GOT3 (cell line): ENCODE results near the gene ECPAS.
"Not testable (repeated sequence)": the region's sequence is repeated elsewhere in the genome, so short reads cannot be mapped to it uniquely, and the experiment has no call there.

Experiments
- DNase-seq: peaks from one replicate; lab custom pipeline; 2025; ENCODE audit warnings: mixed read lengths; lab: John Stamatoyannopoulos, UW

ECPAS gene, protein sequence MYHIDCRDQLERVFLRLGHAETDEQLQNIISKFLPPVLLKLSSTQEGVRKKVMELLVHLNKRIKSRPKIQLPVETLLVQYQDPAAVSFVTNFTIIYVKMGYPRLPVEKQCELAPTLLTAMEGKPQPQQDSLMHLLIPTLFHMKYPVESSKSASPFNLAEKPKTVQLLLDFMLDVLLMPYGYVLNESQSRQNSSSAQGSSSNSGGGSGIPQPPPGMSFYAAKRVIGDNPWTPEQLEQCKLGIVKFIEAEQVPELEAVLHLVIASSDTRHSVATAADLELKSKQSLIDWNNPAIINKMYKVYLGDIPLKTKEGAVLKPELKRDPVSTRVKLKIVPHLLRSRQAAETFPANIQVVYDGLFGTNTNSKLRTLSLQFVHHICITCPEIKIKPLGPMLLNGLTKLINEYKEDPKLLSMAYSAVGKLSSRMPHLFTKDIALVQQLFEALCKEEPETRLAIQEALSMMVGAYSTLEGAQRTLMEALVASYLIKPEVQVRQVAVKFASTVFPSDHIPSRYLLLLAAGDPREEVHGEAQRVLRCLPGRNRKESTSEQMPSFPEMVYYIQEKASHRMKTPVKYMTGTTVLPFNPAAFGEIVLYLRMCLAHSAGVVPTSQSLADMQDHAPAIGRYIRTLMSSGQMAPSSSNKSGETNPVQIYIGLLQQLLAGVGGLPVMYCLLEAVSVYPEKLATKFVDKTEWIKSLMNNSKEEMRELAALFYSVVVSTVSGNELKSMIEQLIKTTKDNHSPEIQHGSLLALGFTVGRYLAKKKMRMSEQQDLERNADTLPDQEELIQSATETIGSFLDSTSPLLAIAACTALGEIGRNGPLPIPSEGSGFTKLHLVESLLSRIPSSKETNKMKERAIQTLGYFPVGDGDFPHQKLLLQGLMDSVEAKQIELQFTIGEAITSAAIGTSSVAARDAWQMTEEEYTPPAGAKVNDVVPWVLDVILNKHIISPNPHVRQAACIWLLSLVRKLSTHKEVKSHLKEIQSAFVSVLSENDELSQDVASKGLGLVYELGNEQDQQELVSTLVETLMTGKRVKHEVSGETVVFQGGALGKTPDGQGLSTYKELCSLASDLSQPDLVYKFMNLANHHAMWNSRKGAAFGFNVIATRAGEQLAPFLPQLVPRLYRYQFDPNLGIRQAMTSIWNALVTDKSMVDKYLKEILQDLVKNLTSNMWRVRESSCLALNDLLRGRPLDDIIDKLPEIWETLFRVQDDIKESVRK (N-terminal part only)

DNA sequence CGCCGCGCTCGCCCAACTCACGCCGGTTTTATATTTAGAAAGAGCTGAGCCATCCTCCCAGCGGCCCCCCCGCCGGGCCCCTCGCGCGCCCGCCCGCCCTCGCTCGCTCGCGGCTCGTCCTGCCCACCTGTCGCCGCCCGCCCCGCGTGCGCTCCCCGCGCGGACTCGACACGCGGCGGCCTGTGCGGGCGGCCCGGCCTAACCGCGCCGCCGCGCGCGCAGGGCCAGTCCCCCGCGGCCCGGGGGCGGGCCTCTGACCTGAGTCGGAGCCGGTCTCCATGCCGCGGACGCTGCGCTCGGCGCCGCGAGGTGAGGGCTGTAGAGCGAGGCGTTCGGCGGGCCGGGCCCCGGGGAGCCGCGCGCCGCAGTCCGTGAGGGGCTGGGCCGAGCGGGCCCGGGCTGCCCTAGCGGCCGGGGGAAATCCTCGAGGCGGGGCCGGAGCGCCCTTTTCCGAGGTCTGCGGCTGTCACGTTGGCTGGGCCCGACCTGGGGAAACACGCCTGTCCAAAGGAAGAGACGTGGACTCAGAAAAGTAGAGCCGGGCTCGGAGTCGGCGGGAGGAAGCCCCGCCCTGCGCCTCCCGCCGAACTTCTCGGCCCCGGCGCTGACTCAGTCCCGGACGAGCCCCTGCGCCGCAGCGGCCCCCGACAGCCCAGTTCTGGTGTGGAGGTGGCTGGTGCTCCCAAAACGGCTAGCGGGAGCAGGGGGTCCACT lies at the start of gene ECPAS:
Gene ECPAS, minus strand, starts transcription at position 526 of the 714 bp plus-strand sequence. CDS start 11,465 bp downstream, outside the sequence.
- peak; percentile 27 for DNase-seq

DNA sequence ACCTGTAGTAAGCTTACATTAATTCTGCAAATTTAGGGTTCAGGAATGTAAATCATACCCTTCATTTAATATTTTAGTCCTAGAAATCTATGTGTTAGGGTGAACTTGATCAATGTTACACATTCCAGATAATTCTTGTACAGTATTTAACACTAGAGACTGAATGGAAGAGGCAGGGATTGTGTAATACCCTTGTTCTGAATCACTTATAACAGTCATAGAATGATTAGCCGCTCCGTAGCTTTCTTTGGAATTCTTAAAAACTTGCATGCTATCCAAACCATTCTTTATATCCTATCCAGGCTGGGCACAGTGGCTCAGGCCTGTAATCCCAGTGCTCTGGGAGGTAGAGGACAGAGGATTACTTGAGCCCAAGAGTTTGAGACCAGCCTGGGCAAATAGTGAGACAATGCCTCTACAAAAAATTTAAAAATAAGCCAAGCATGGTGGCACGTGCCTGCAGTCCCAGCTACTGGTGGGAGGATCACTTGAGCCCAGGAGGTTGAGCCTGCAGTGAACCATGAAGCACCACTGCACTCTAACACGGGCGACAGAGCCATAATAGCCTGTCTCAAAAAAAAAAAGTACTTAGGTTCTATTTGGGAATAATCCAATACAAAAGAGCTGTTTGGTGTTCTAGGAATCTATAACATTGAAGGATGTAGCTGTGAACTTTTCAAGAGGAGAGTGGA lies 49.1 kb upstream of the ECPAS start:
- DNase-seq = no peak

DNA sequence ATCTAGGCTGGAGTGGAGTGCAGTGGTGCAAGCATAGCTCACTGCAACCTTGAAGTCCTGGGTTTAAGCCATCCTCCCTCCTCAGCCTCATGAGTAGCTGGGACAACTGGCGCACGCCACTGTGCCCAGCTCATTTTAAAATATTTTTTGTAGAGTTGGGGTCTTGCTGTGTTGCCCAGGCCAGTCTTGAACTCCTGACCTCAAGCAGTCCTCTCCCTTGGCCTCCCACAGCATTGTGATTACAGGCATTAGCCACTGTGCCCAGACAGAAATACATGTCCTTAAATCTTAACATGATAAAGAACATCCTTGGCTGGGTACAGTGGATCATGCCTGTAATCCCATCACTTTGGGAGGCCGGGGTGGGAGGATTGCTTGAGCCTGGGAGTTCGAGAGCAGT lies 47.5 kb upstream of the ECPAS start:
- DNase-seq = no peak

DNA sequence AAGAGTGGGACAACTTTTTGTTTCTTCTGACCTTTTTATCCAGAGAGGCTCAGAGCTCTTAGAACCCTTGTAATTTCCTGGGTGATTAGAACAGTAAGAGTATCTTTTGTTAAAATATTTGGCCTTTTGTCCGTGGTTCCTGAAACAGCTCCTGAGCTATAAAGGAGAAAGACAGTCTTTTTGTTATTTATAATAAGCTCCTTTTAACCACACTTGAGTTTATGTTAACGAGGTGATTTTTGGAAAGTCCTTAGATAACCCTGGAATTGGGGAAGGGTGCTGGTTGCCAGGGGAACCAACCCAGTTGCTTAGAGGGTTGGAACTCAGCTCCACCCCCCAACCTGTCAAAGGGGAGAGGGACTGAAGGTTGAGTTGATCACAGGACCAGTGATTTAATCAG lies 45.6 kb upstream of the ECPAS start:
- DNase-seq = no peak

DNA sequence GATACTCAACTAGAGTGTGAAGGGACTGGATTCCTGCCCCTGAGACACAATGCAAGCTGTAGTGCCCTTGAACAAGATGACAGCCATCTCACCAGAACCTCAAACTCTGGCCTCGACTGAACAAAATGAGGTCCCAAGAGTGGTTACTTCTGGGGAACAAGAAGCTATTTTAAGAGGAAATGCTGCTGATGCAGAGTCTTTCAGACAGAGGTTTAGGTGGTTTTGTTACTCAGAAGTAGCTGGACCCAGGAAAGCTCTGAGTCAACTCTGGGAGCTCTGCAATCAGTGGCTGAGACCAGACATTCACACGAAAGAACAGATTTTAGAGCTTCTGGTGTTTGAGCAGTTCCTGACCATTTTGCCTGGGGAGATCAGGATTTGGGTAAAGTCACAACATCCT lies 43.2 kb upstream of the ECPAS start:
- no peak for DNase-seq

DNA sequence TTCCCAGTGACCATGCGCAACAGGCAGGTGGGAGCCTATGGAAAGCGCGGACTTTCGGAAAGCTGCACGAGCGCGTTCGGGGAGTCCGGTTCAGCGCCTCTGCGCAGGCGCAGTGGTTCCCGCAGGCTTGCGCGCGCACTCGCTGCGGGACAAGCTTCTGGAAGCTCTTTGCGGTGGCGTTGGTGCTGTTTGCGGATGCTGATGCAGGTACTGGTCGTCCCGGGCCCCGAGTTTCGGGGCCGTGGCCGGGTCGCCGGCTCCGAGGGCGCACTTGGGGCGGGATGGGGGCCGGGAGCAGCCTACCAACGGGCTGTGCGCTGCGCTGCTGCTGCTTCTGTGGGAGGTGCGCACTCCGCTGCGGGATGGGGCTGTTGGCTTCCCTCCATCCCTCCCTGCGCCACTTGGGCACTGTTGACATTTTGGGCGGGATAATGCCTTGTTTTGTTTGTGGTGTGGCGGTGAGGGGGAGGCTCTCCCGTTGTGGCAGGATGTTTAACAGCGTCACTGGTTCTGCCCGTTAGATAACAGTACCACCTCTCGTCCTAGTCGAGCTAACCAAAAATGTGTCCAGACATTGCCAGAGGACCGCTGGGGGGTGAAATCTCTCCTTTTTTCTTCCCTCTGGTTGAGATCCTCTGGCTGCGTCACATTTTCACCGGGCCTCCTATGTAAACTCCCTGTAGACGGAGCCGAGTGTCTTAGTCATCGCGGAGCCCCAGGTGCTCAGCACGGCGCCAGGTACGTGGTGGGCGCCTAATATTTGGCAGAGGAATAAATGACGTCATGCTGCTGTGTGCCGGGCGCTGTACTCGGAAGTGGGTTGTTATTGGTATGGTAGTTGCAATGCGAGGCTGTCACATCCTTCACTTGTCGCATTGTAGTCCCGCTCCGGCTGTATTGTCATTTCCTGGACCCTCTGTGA lies 41.1 kb upstream of the ECPAS start, which contains the start of gene ZNF483:
Gene ZNF483, plus strand, starts transcription at position 124 of the 922 bp plus-strand sequence. CDS start 2,217 bp downstream, outside the sequence.
- peak; percentile 3 for DNase-seq

DNA sequence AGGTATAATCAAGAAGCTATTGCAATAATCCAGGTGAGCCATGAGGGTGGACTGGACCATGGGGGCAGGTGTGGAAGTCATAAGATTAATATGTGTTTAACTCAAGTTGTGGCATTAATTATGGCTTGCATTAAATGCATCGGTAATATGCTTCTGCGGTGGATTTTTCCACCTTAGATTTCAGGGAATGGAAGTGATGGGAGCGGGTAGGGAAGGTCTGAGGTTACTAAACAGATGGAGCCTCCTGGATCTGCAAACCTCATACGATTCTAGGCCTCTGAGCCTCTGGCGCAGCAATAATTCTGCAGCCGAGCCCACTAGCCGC lies 40.5 kb upstream of the ECPAS start:
- no peak for DNase-seq

DNA sequence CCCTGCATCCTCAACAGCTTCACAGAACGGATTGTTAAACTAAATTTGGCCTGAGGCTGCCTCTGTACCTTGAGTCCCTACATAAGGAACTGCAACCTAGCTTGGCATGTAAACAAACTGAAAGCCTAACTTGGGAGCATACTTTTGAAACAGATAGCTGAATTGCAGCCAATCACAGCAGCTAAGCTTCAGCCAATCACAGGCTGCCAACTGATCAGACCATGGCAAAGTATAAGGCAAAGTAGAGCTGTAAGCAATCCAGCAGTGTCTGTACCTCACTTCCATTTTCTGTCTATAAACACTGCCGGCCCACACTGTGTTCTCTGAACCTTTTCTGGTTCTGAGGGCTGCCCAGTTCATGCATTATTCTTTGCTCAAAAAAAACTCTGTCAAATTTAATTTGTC lies 31.9 kb upstream of the ECPAS start:
- DNase-seq = no peak

DNA sequence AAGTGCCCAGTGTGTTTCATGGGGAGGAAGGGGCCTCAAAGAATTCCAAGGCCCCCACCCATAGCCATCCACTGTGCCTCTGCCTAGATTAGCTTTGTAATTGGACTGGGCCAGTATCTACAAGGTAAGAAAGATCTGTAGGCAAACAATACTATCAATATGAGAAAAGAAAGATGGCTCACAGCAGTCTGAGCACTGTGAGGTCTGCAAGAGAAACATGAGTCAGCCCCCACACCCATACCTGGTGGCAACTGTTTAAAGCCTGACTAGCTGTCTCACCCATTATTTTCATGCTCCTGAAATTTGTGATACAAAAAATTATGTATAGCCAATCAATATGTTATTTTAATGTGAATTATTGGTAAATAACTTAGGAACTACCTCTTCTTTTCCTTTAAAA lies 30.8 kb upstream of the ECPAS start:
- no peak for DNase-seq

DNA sequence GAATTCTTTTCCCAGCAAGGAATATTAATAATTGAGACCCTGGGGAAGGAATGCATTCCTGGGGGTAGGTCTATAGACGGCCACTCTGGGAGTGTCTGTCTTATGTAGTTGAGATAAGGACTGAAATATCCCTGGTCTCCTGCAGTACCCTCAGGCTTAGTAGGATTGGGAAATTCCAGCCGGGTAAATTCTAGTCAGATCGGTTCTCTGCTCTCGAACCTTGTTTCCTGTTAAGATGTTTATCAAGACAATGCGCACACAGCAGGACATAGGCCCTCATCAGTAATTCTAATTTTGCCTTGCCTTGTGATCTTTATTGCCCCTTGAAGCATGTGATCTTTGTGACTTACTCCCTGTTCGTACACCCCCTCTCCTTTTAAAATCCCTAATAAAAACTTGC lies 27.4 kb upstream of the ECPAS start:
- DNase-seq = not testable (repeated sequence)

DNA sequence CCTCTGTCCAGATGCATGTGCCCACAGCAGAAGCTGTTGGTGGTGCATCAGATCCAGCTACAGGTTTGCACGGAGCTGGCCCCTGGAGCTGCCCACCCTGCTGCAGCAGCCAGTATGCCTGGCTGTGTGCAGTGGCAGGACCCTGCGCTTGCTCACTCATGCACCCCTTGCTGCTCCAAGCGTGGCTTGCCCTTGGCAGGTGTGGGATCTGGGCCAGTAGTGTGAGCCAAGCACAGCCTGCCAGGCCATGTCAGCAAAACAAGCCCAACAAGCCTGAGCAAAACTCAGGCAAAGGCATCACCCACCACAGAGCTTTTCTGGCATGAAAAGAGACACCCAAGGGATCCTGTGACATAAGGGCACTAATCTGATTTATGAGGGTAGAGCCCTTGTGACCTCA lies 18.3 kb upstream of the ECPAS start:
- no peak for DNase-seq

DNA sequence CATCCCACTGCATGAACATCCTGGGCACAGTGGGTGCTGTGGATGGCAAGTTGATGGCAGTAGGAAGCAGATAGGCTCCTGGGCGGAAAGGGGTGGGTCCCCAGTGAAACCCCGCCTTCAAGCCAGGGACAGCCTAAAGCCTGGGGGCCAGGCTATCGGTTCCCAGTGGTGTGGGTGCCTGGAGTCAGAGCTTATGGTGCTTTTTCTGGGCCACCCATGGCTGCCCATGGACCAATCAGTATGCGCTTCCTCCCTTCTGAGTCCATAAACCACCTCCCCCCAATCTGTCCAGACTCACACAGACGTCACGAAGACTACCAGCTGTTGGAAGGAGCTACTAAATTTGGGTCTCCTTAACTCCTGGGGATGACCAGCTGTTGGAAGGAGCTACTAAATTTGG lies 17.5 kb upstream of the ECPAS start:
- DNase-seq = no peak

DNA sequence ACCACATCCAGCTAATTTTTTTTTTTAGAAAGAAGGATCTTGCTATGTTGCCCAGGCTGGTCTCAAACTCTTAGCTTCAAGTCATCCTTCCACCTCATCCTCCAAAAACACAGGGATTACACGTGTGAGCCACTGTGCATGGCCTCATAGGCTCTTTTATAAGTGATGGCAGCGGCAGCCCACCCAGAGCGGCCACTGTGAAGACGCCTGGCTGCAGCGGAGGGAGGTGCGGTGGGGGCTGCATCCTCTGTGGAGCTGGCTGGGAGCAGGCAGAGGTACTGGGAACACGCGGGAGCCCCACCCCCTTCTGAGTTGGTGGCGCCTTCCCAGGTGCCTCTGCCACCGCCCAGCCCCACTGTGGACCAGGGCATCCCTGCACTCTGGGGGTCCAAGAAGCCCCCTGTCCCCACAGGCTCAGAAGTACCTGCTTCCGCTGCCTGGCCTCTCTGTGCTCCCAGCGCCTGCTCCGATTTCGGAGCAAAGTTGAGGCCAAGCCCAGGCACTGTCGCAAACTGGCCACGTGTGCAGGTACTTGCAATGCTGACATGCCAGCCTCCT lies 16.9 kb upstream of the ECPAS start:
- DNase-seq = no peak

DNA sequence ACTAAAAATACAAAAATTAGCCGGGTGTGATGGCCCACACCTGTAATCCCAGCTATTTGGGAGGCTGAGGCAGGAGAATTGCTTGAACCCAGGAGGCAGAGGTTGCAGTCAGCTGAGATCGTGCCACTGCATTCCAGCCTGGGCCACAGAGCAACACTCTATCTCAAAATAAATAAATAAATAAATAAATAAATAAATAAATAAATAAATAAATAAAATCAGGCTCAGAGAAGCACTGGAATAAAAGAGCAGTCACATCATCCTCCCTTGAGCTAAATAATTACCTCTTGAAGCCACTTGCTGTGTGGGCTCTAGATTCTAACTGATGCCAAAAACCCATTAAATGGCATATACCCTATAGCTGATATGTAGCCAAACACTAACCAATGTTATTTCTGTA lies 13.0 kb upstream of the ECPAS start:
- not testable (repeated sequence) for DNase-seq

DNA sequence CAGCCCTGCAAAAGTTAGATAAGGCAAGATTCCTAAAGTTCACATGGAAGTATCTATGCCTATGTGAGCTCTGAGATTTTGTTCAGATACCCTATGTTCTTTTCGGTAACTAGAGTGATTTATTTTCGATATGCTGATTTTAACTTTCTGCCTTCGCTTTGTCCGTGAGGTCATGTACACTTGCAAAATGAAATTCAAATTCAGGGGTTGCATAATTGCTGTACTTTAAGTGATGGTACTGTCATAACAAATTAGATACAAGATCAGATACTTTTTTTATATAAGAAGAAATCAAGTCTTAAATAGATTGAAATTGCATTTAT lies 350 bp upstream of the ECPAS start:
- DNase-seq = no peak

DNA sequence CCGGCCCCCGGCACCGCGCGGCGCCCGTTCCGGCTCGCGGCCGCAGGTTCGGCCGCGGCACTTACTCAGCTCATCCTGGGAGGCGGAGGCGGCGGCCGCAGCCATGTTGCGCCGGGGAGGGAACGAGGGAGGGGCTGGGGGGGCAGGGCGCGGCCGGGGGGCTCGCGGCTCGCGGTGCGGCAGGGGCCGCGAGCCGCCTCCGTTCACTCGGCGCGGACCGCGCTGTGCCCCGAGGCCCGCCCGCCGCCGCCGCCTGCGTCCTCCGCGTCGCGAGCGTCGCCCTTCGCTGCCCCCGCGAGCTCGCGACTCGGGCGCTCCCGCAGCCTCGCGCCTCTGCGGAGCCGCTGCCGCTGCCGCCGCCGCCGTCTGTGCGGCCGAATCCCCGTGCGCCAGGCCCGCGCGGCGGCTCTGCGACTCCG lies 735 bp downstream of the ECPAS start:
- DNase-seq = no peak

DNA sequence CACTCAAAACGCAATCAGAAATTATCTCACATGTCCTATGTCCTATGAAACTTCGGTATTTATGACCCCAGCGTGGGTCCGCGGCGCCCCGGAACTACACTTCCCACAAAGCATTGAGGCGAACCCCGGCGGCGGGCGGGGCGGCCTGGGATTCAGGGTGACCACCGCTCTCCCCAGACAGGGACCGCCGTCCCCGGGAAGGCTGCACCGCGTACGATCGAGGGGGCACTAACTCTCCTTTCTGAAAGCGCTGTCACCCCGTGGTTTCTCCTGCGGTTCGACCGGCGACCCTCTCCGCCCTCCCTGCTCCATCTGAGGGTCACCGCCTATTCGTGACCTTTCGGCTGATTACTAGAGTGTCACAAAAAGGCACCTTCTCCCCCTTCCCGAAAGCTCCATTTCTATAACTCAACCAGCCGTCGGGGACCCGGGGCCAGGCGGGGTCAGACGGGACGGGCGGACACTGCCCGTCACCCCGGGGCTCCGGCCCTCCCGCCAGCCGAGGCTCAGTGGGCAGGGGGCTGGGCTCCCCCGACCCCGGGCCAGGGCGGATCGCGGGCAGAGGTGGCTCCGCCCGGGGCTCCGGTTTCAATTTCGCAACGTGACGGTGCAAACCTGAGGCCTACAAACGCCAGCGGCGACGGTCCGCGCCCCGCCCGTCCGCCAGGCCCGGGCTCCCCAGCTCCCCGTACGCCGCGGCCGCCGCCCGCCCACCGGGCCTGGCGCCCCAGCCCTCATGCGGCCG lies 1.3 kb downstream of the ECPAS start:
- no peak for DNase-seq

DNA sequence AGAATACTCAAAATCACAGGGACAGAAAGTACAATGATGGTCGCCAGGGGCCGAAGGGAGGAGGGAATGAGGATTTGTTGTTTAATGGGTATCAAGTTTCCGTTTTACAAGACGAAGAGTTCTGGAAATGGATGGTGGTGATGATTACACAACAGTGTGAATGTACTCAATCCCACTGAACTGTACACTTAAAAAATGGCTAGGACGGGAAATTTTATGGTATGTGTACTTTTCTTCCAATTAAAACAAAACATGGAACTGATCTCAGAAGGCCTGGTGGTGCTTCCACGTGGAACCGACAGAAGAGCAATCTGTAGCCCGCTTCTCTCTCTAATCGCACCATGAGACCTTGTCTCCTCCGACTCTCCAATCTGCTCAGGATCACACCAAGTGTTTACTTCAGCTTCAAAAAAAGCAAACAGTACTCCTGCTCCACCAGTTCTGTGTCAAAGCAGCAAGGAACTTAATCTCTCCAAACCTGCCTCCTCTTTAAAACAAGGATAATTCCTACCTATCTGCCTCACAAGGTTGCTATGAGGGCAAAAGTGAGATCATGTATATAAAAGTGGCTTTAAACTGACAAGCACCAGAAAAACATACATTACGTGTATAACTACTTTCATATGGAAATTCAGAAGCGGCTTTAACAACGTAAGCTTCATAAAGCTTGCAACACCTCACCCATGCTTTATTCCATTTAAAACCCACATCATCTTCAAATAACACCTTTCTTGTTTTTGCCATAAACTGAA lies 2.1 kb downstream of the ECPAS start:
- DNase-seq = no peak
